Epithelial cell of proximal tubule (primary cell): ENCODE measurements around the gene FBN1. TPM values are rescaled to one million over a fixed set of nuclear protein-coding genes. Genes with fewer than 3 reads are reported as not detected.

ENCODE experiments used
- DNase-seq: peaks from one replicate; pipeline ENCODE4 v3.0.0-alpha.2; 2011; ENCODE audit warnings: low read depth
- H3K4me3 ChIP-seq: 2 replicates; pipeline ENCODE4 v1.5.1; 2011; ENCODE audit warnings: low read depth, mild to moderate bottlenecking, low read length
- total RNA-seq: library from RNA; depleted of rRNA; stranded (reverse); fragments of >200 nt; gene quantifications from 2 replicates; pipeline ENCODE4 v1.2.3, GENCODE V29; 2015
- TF ChIP-seq, protein P1 (sequence below): conservative IDR thresholded peaks from 2 replicates; pipeline ENCODE4 v1.5.1; 2012; ENCODE audit warnings: low read depth, mild to moderate bottlenecking, low read length

The FBN1 gene
- total RNA-seq, 1 donor from 2014 or later = 75.2 TPM

DNA sequence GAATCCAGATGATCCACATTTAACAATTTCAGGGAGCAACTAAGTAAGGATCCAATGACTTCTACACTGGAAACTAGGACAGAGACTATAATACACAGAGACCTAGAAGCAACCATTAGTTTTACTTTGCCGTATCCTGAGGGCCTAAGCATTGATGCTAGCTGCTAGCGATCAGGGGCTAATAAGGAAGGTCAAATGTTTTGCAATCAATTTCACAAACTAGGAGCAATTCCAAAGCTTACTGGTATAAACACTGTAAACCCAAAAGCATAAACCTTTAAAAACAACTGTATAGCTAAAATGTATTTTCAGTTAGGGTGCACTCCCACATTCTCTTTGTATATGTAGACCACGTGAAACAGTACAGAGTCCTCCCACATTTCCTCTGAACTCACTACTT is 31.5 kb downstream of the FBN1 start:
- H3K4me3 ChIP-seq = no peak overlapping the region
- DNase-seq = no peak
- TF ChIP-seq, protein P1, sequence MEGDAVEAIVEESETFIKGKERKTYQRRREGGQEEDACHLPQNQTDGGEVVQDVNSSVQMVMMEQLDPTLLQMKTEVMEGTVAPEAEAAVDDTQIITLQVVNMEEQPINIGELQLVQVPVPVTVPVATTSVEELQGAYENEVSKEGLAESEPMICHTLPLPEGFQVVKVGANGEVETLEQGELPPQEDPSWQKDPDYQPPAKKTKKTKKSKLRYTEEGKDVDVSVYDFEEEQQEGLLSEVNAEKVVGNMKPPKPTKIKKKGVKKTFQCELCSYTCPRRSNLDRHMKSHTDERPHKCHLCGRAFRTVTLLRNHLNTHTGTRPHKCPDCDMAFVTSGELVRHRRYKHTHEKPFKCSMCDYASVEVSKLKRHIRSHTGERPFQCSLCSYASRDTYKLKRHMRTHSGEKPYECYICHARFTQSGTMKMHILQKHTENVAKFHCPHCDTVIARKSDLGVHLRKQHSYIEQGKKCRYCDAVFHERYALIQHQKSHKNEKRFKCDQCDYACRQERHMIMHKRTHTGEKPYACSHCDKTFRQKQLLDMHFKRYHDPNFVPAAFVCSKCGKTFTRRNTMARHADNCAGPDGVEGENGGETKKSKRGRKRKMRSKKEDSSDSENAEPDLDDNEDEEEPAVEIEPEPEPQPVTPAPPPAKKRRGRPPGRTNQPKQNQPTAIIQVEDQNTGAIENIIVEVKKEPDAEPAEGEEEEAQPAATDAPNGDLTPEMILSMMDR = no peak

DNA sequence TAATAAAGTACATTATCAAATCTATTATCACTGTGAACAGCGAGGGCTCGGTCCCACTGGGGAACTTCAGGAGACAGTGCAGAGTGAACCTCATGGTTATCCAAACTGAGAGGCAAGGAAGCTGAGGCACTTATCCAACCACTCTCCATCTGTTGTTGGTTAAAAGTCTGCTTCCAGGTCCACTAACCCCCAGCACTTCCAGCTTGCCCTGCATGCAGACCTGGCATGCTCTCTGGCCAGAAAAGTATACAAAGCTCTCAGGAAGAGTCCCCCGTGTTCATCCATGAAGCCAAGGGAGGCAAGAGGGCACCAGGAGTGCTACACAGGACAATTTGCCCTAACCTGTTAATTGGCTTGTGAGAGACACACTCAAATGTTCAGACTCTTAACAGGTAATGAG is 36.0 kb downstream of the FBN1 start:
- DNase-seq = no peak
- H3K4me3 ChIP-seq = no peak overlapping the region
- TF ChIP-seq, protein P1 = no peak

DNA sequence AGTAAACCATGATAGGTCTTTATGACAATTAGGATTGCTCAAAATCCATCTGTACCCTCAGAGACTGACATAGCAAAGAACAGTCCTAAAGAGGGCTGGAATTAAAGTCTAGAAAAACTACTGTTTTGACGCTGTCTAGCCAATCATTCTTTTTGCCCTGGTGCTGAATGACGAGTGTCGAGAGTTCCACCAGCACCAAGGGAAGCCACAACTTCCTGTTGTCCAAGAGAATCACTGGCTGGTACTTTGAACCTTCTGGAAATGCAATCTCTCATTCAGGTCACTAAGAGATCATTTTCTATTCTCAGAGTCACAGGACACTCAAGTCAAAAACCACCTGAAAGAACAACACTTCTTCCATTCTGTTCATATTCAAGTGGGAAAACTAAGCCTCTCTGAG is 37.7 kb downstream of the FBN1 start:
- TF ChIP-seq, protein P1 = no peak
- DNase-seq = no peak
- H3K4me3 ChIP-seq = no peak overlapping the region

DNA sequence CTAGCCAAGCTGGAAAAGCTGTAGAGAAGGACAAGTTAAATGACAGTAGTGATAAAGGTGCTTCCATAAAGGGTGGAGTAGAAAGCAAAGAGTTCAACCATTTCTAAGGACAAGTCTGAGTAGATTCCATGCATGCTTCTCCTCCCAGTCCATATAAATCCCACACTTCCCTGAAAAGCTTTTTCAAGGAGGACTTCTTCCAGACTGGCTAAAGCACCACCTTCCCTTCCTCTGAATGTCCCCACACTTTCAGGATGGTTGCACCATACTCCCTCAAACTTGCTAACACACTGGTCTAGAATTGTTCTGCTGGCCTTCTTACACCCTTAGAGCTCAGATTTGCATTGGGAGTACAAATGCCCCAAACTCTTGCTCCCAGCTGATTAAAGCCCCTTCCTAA is 40.9 kb downstream of the FBN1 start:
- H3K4me3 ChIP-seq = no peak overlapping the region
- no peak for DNase-seq
- TF ChIP-seq, protein P1 = no peak

DNA sequence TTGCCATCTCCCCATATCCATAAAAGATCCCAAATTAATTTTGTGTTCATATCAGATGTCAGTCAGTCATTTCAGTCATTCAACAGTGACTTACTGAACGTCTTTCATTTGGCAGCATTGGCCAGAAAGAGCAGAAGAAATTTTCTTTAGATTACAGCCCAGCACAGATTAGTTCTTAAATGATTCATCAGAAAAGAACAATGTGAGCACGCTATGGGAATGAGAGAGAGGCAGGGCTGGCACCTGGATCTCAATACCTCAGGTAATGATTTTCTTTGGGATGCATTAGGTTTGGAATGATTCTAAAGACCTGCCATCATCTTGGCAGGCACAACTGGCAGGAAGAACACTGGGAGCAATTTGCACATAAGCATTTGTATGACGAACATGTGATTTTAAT is 41.6 kb downstream of the FBN1 start:
- DNase-seq = no peak
- TF ChIP-seq, protein P1 = no peak

DNA sequence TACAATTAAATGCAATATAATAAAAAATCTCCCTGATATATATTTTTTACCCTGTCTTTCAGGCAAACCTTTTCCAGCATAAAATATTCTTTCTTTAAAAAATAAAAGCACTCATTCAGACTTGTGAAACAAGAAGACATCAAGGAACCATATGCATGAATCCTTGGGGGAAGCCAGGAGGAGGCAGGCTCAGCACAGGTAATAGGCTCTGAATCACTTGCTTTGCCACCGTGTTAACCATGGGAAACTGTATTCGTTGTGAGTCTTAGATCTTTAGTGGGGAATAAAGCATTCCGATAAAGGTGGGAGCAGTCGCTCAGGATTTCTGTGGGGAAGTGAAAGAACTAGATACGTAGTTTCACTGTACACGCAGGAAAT is 42.4 kb downstream of the FBN1 start:
- H3K4me3 ChIP-seq = no peak overlapping the region
- DNase-seq = no peak
- TF ChIP-seq, protein P1 = peak; percentile 29

More for the DNA sequence above, 41.6 kb downstream of the FBN1 start:
- H3K4me3 ChIP-seq = no peak overlapping the region

DNA sequence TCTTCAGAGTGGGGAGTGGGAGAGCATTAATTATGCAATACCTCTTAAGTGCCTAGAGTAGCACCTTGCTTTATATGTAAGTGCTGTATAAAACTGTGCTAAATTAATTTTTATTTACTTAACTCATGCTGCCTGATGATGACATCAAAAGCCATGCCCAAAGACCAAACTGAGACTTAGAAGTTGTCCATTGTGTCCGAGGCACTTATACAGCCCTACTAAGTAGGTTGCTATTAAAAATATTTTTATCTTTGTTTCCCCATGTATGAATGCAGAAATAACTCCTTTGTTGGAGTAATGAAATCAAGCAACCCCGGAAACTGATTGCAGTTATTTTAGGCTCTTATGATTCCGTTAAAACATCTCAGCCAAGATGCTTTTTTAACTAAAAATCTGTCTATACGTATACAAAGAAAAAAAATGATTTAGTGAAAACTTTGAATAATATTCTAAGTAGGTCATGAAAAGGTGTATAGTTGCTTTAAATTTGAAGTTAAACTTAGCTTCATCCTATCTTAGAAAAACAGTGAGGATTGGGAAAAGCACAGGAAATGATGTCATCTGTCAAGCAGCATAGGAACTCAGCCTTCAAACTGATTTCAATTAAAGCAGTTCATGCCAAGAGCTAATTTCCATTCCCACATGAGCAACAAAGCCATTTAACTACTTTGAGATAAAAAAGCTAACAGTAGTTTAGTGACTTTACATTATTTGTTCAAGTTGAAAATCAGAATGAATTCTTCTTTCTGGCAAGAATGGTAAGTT is 43.0 kb downstream of the FBN1 start:
- DNase-seq = no peak

More for the DNA sequence above, 43.0 kb downstream of the FBN1 start:
- H3K4me3 ChIP-seq = no peak overlapping the region
- TF ChIP-seq, protein P1 = no peak
